Caco-2 (cell line): Measurements from ENCODE around the gene SPINK5. TPM values are rescaled to one million over a fixed set of nuclear protein-coding genes. Genes with fewer than 3 reads are reported as not detected.

Source experiments
- Bru-seq: library from RNA; stranded (reverse); fragments of 400-500 nt; gene quantifications from one replicate; lab custom pipeline; 2021; lab: Mats Ljungman, UMichigan
- BruChase-seq, 2 experiments: library from RNA; stranded (reverse); fragments of 400-500 nt; gene quantifications; one replicate each; lab custom pipeline; 2021; lab: Mats Ljungman, UMichigan
- BruUV-seq: library from RNA; stranded (reverse); fragments of 400-500 nt; replicated peaks from 2 replicates; lab custom pipeline; 2021; lab: Mats Ljungman, UMichigan
- CTCF ChIA-PET: fragments of 300-600 bp; sonication (Branson Sonifier 250); formaldehyde crosslinking; loops from one replicate; lab custom pipeline; 2022; ENCODE audit warnings: antibody characterized with exemption; lab: Charles Lee
- POLR2A ChIA-PET: fragments of 300-600 bp; sonication (Branson Sonifier 250); formaldehyde crosslinking; loops from one replicate; lab custom pipeline; 2022; ENCODE audit warnings: antibody characterized with exemption; lab: Charles Lee
- DNase-seq, 2 experiments: peaks; one replicate each; pipeline versions ENCODE4 v3.0.0 to v3.0.0-alpha.2; 2020 to 2022
- H3K27me3 ChIP-seq: replicated peaks from 2 replicates; pipeline ENCODE4 v1.6.0; 2011; ENCODE audit warnings: low read length; ENCODE audit not compliant: control insufficient read depth, insufficient read depth
- H3K36me3 ChIP-seq: 2 replicates; pipeline ENCODE4 v1.5.1; 2011; ENCODE audit warnings: low read length; ENCODE audit not compliant: control insufficient read depth, insufficient read depth
- H3K4me1 ChIP-seq: fragments of 250-450 bp; sonication (Bioruptor Pico); 2 replicates; pipeline ENCODE4 v1.5.1; 2020; ENCODE audit warnings: mild to moderate bottlenecking
- H3K4me3 ChIP-seq: 2 replicates; pipeline ENCODE4 v1.5.1; 2011; ENCODE audit warnings: low read depth, mild to moderate bottlenecking, control low read depth, low read length
- H3K9me3 ChIP-seq: fragments of 250-450 bp; sonication (Bioruptor Pico); 2 replicates; pipeline ENCODE4 v1.5.1; 2020; ENCODE audit warnings: mild to moderate bottlenecking, moderate library complexity
- H3K27ac Mint-ChIP-seq: one replicate; pipeline ENCODE4 v1.8.0; 2022; ENCODE audit warnings: mixed read lengths; ENCODE audit not compliant: unreplicated experiment
- H3K27me3 Mint-ChIP-seq: one replicate; pipeline ENCODE4 v1.8.0; 2022; ENCODE audit warnings: mixed read lengths; ENCODE audit not compliant: insufficient read depth, unreplicated experiment
- H3K36me3 Mint-ChIP-seq: one replicate; pipeline ENCODE4 v1.8.0; 2022; ENCODE audit warnings: mild to moderate bottlenecking, mixed read lengths; ENCODE audit not compliant: insufficient read depth, unreplicated experiment
- H3K4me1 Mint-ChIP-seq: one replicate; pipeline ENCODE4 v1.8.0; 2022; ENCODE audit warnings: low read depth, mixed read lengths; ENCODE audit not compliant: unreplicated experiment
- H3K4me3 Mint-ChIP-seq: one replicate; pipeline ENCODE4 v1.8.0; 2022; ENCODE audit warnings: mild to moderate bottlenecking, moderate library complexity, mixed read lengths; ENCODE audit not compliant: unreplicated experiment
- H3K9me3 Mint-ChIP-seq: one replicate; pipeline ENCODE4 v1.8.0; 2022; ENCODE audit warnings: mixed read lengths; ENCODE audit not compliant: unreplicated experiment
- CTCF ChIP-seq, 2 experiments: fragments of 200-600 bp in 1 of 2; IDR thresholded peaks; 1 replicate in 1 of 2; 2 replicates in 1 of 2; pipeline versions ENCODE4 v1.5.1 to v1.8.0; 2011 to 2022; ENCODE audit warnings: antibody characterized with exemption in 1 of 2, control low read depth in 1 of 2, inconsistent platforms in 1 of 2, low read depth in 1 of 2, low read length in 1 of 2, mild to moderate bottlenecking in 1 of 2, moderate library complexity in 1 of 2; ENCODE audit not compliant: insufficient read depth in 1 of 2, severe bottlenecking in 1 of 2, unreplicated experiment in 1 of 2
- intact Hi-C: fragments of 100-400 bp; cut with micrococcal nuclease; formaldehyde crosslinking; loops from one replicate; pipeline ENCODE4 v1.10.0; 2022; ENCODE audit not compliant: unreplicated experiment
- long read RNA-seq: library from polyadenylated mRNA; stranded (forward); transcript quantifications from one replicate; pipeline ENCODE4 v2.0.0, GENCODE V29; 2022
- total RNA-seq: library from RNA; stranded (reverse); gene quantifications from 2 replicates; pipeline ENCODE4 v1.2.3, GENCODE V29; 2022

The SPINK5 gene
- 2.2 and 4.2 TPM in 2 replicates for total RNA-seq
- Bru-seq, nascent RNA = percentile 49 among the genes with signal in this experiment
- BruChase-seq, experiment 1, labeled RNA remaining after a 2-hour chase = percentile 51 among the genes with signal in this experiment
- percentile 48 among the genes with signal in this experiment for BruChase-seq, experiment 2, labeled RNA remaining after a 6-hour chase
- long read RNA-seq, partial matches to known transcripts = 1 of 4 reads
- long read RNA-seq, other reads (novel, unspliced or antisense) = 3 of 4 reads

GRCh38 chr5:148063861-148064260 is at the start of gene SPINK5:
SPINK5 (plus strand) TSS chr5:148063980; CDS start chr5:148064045, 65 bp downstream.
- 0 out of 2 replicates have a peak, but pooled peaks cover 11% of the 10 kb centered on the region for H3K4me1 ChIP-seq
- no peak within 1 kb of the TSS for H3K4me3 Mint-ChIP-seq
- H3K9me3 ChIP-seq = peaks cover under 1% of the 10 kb centered on the region; the same call in 1 of the 2 replicates
- intact Hi-C loops = no loop called here
- POLR2A ChIA-PET = no interaction called here
- H3K27me3 Mint-ChIP-seq = no peaks in the 10 kb centered on the region
- H3K27me3 ChIP-seq = no peaks in the 10 kb centered on the region
- no peak within 1 kb of the TSS for H3K4me3 ChIP-seq
- no peaks in the 10 kb centered on the region for H3K36me3 ChIP-seq
- no peaks in the 10 kb centered on the region for H3K4me1 Mint-ChIP-seq
- H3K36me3 Mint-ChIP-seq = no peaks in the 10 kb centered on the region
- no peak within 1 kb of the TSS for H3K27ac Mint-ChIP-seq
- no peaks in the 10 kb centered on the region for H3K9me3 Mint-ChIP-seq
- TF ChIP-seq CTCF (IDR thresholded peaks at IDR 0.05; ENCODE audit: insufficient read depth in 1 of 2, low read depth in 1 of 2, low read length in 1 of 2, severe bottlenecking in 1 of 2, unreplicated experiment in 1 of 2) = no peak
- no TSS peak for BruUV-seq
- CTCF ChIA-PET = no interaction called here
- DNase-seq = no peak

- H3K27me3 ChIP-seq = no peaks in the 10 kb centered on the region
- Mint-ChIP-seq H3K9me3 (no peaks in the 10 kb centered on the region), H3K27ac (no peak overlapping the region), H3K36me3 (no peaks in the 10 kb centered on the region), H3K27me3 (no peaks in the 10 kb centered on the region), H3K4me3 (no peak overlapping the region), H3K4me1 (no peaks in the 10 kb centered on the region)
- H3K4me3 ChIP-seq = no peak overlapping the region
- DNase-seq = no peak
- intact Hi-C loops = no loop called here
- no peaks in the 10 kb centered on the region for H3K4me1 ChIP-seq
- ChIA-PET CTCF (no interaction called here), POLR2A (no interaction called here)
- TF ChIP-seq CTCF (IDR thresholded peaks at IDR 0.05; ENCODE audit: insufficient read depth in 1 of 2, low read depth in 1 of 2, low read length in 1 of 2, severe bottlenecking in 1 of 2, unreplicated experiment in 1 of 2) = no peak
- no peaks in the 10 kb centered on the region for H3K36me3 ChIP-seq
- H3K9me3 ChIP-seq = no peaks in the 10 kb centered on the region
- BruUV-seq = no TSS peak
These were observed 49.5 kb upstream of the SPINK5 start for GRCh38 chr5:148014276-148014675.

GRCh38 chr5:148020257-148020988 is 43.4 kb upstream of the SPINK5 start:
- Mint-ChIP-seq H3K36me3 (no peaks in the 10 kb centered on the region), H3K4me3 (no peak overlapping the region), H3K27ac (no peak overlapping the region), H3K27me3 (no peaks in the 10 kb centered on the region), H3K4me1 (no peaks in the 10 kb centered on the region), H3K9me3 (no peaks in the 10 kb centered on the region)
- intact Hi-C loops = no loop called here
- Histone ChIP-seq H3K27me3 (no peaks in the 10 kb centered on the region), H3K9me3 (no peaks in the 10 kb centered on the region), H3K4me1 (no peaks in the 10 kb centered on the region), H3K4me3 (no peak overlapping the region), H3K36me3 (no peaks in the 10 kb centered on the region)
- no TSS peak for BruUV-seq
- POLR2A ChIA-PET = no interaction called here
- TF ChIP-seq CTCF (IDR thresholded peaks at IDR 0.05; ENCODE audit: insufficient read depth in 1 of 2, low read depth in 1 of 2, low read length in 1 of 2, severe bottlenecking in 1 of 2, unreplicated experiment in 1 of 2) = no peak
- CTCF ChIA-PET = no interaction called here
- no peak for DNase-seq
